Liver (tissue), 3 donors: ENCODE results near the gene ARHGAP29.

Source experiments
- ATF3 ChIP-seq: IDR thresholded peaks from 2 replicates; pipeline ENCODE4 v1.6.1; 2016; ENCODE audit warnings: antibody characterized with exemption
- CTCF ChIP-seq: fragments of 150-350 bp; IDR thresholded peaks from 2 replicates; pipeline ENCODE4 v1.5.1; 2017; ENCODE audit warnings: improper control_type of control experiment, low read depth, low read length; ENCODE audit not compliant: missing input control
- MAX ChIP-seq: IDR thresholded peaks from 2 replicates; pipeline ENCODE4 v1.6.1; 2016; ENCODE audit warnings: antibody characterized with exemption
- donor health status: healthy.
- donor health status: healthy.

GRCh38 chr1:94143173-94143808, 94.1 kb downstream of the ARHGAP29 start:
- TF ChIP-seq ATF3 (no peak), MAX (no peak), CTCF (no peak)
